GM12878 (cell line): Measurements from ENCODE around the gene WRAP73. TPM values are rescaled to one million over a fixed set of nuclear protein-coding genes. Genes with fewer than 3 reads are reported as not detected.
A peak's percentile ranks its signal among the peaks of the same experiment; 100 is the strongest.

Experiments
- ATF2 ChIP-seq: IDR thresholded peaks from 2 replicates; pipeline ENCODE4 v1.6.1; 2012; ENCODE audit warnings: low read length, inconsistent platforms
- BHLHE40 ChIP-seq, 2 experiments: fragments of 450-650 bp in 1 of 2; IDR thresholded peaks; 2 replicates each; pipeline ENCODE4 v1.6.1; 2011 to 2017; ENCODE audit warnings: low read depth in 2 of 2, borderline replicate concordance in 1 of 2, improper control_type of control experiment in 1 of 2, low read length in 1 of 2, mild to moderate bottlenecking in 1 of 2
- CHD4 ChIP-seq: fragments of 200-600 bp; sonication (generic); IDR thresholded peaks from 2 replicates; pipeline ENCODE4 v1.6.1; 2016; ENCODE audit warnings: mild to moderate bottlenecking
- CREM ChIP-seq: IDR thresholded peaks from 2 replicates; pipeline ENCODE4 v1.6.1; 2014; ENCODE audit warnings: antibody characterized with exemption, low read depth
- DPF2 ChIP-seq: fragments of 450-650 bp; IDR thresholded peaks from 2 replicates; pipeline ENCODE4 v1.6.1; 2017; ENCODE audit warnings: mild to moderate bottlenecking
- EED ChIP-seq: sonication (generic); IDR thresholded peaks from 2 replicates; pipeline ENCODE4 v1.6.1; 2016; ENCODE audit warnings: antibody characterized with exemption, low read depth
- HDAC2 ChIP-seq: fragments of 200-600 bp; sonication (generic); IDR thresholded peaks from 2 replicates; pipeline ENCODE4 v1.6.1; 2017
- IKZF1 ChIP-seq: fragments of 450-650 bp; conservative IDR thresholded peaks from 2 replicates; pipeline ENCODE4 v1.6.1; 2017; ENCODE audit warnings: antibody characterized with exemption, mild to moderate bottlenecking
- KAT2A ChIP-seq: conservative IDR thresholded peaks from 2 replicates; pipeline ENCODE4 v1.6.1; 2011; ENCODE audit warnings: low read depth, low read length; ENCODE audit not compliant: control insufficient read depth
- KDM1A ChIP-seq: fragments of 200-600 bp; sonication (generic); IDR thresholded peaks from 2 replicates; pipeline ENCODE4 v1.6.1; 2016; ENCODE audit warnings: borderline replicate concordance
- MXI1 ChIP-seq: fragments of 150-350 bp; IDR thresholded peaks from 2 replicates; pipeline ENCODE4 v1.6.1; 2011; ENCODE audit warnings: low read depth, mild to moderate bottlenecking, inconsistent platforms, low read length, improper control_type of control experiment
- NRF1 ChIP-seq: conservative IDR thresholded peaks from 2 replicates; pipeline ENCODE4 v1.6.1; 2011; ENCODE audit warnings: mild to moderate bottlenecking, low read depth, low read length, improper control_type of control experiment
- PBX3 ChIP-seq: IDR thresholded peaks from 2 replicates; pipeline ENCODE4 v1.6.1; 2011; ENCODE audit warnings: mild to moderate bottlenecking, low read depth, low read length, moderate library complexity; ENCODE audit not compliant: insufficient replicate concordance
- PML ChIP-seq: IDR thresholded peaks from 2 replicates; pipeline ENCODE4 v1.6.1; 2012; ENCODE audit warnings: low read length, inconsistent platforms
- RAD51 ChIP-seq: fragments of 450-650 bp; IDR thresholded peaks from 2 replicates; pipeline ENCODE4 v1.6.1; 2016; ENCODE audit warnings: moderate library complexity, mild to moderate bottlenecking, inconsistent platforms
- REST ChIP-seq: IDR thresholded peaks from 2 replicates; pipeline ENCODE4 v1.6.1; 2012; ENCODE audit warnings: mild to moderate bottlenecking, low read depth, low read length
- TBL1XR1 ChIP-seq: IDR thresholded peaks from 2 replicates; pipeline ENCODE4 v1.6.1; 2012; ENCODE audit warnings: low read depth, low read length, improper control_type of control experiment
- YBX1 ChIP-seq: fragments of 450-650 bp; IDR thresholded peaks from 2 replicates; pipeline ENCODE4 v1.6.1; 2016; ENCODE audit warnings: antibody characterized with exemption
- ZBTB40 ChIP-seq: fragments of 450-650 bp; IDR thresholded peaks from 2 replicates; pipeline ENCODE4 v1.6.1; 2016; ENCODE audit warnings: mild to moderate bottlenecking, moderate library complexity, borderline replicate concordance
- ZNF217 ChIP-seq: fragments of 450-650 bp; IDR thresholded peaks from 2 replicates; pipeline ENCODE4 v1.6.1; 2017; ENCODE audit warnings: antibody characterized with exemption, mild to moderate bottlenecking
- ZSCAN29 ChIP-seq: fragments of 450-650 bp; IDR thresholded peaks from 2 replicates; pipeline ENCODE4 v1.6.1; 2017; ENCODE audit warnings: mild to moderate bottlenecking, moderate library complexity
- polyA plus RNA-seq, 11 experiments: library from polyadenylated mRNA; depleted of rRNA in 4 of 11; unstranded in 6 of 11; stranded (reverse) in 5 of 11; fragments of >200 nt; fragmentation: Nextera tagmentation in 4 of 11; fragmentation: Illumina TruSeq in 1 of 11; extraction: Ambion mirVana in 4 of 11; extraction: Trizol in 1 of 11; gene quantifications; 1 replicate in 1 of 11; 2 replicates in 10 of 11; pipeline versions ENCODE4 v1.2.1 to v1.2.3, GENCODE V29; 2011 to 2016; ENCODE audit warnings: inconsistent platforms in 2 of 11, missing spikeins in 2 of 11, low read depth in 1 of 11
- total RNA-seq, 4 experiments: library from RNA; depleted of rRNA in 3 of 4; stranded (reverse); fragments of >200 nt in 3 of 4; fragmentation: Illumina TruSeq in 1 of 4; extraction: Trizol in 1 of 4; gene quantifications; 2 replicates each; pipeline versions ENCODE4 v1.2.1 to v1.2.3, GENCODE V29; 2013 to 2021

The WRAP73 gene
- total and polyA plus RNA-seq, 10 of the 15 experiments (the other 5 are each of a cell fraction or from before 2014, with no cell fraction given): 3.2 to 65.8 (median 48.0) TPM

GRCh38 chr1:3649342-3650247 lies at the start of gene WRAP73 (continued):
- TF ChIP-seq BHLHE40 (IDR thresholded peaks at IDR 0.05; ENCODE audit: borderline replicate concordance in 1 of 2, low read depth in 2 of 2, low read length in 1 of 2): 0 out of 4 replicates have a peak, but pooled peaks of 1 of the 2 experiments have one; percentile 5
- TF ChIP-seq EED: no peak
- TF ChIP-seq MXI1: peak; percentile 79
- TF ChIP-seq KDM1A: no peak
- TF ChIP-seq REST: no peak
- TF ChIP-seq NRF1: no peak
- TF ChIP-seq IKZF1: peak; percentile 85
- TF ChIP-seq TBL1XR1: no peak
- TF ChIP-seq CHD4: no peak
- TF ChIP-seq KAT2A: no peak
- TF ChIP-seq ZBTB40: peak; percentile 89; the same call in 1 of the 2 replicates
- TF ChIP-seq CREM: peak; percentile 63
- 0 out of 2 replicates have a peak, but pooled peaks have one; percentile 19 for TF ChIP-seq ZNF217
- no peak for TF ChIP-seq PBX3
- no peak; the same call in 1 of the 2 replicates for TF ChIP-seq PML
- no peak for TF ChIP-seq RAD51
- no peak for TF ChIP-seq ZSCAN29
- TF ChIP-seq YBX1: no peak
- TF ChIP-seq ATF2: no peak
- 0 out of 2 replicates have a peak, but pooled peaks have one; percentile 24 for TF ChIP-seq DPF2
- no peak for TF ChIP-seq HDAC2
